Natural killer cell treated with Interleukin-12 subunit alpha and Interleukin-12 subunit beta and Interleukin-15 and Interleukin-18, amount 100 ng/mL, for 72 hours (primary cell): ENCODE results near the gene BPTF. TPM values are rescaled to one million over a fixed set of nuclear protein-coding genes. Genes with fewer than 3 reads are reported as not detected.
"Not testable (repeated sequence)": the region's sequence is repeated elsewhere in the genome, so short reads cannot be mapped to it uniquely, and the experiment has no call there.

ENCODE experiments used
- ATAC-seq, 2 donors: fragments of 150-1000 bp; cut with Tn5 transposase in 1 of 2; sonication (Bioruptor Pico), chemical (Tn5 transposase) in 1 of 2; 2 replicates each; pipeline ENCODE4 v1.10.0; 2021
- DNase-seq: peaks from one replicate; pipeline ENCODE4 v3.0.0; 2022; ENCODE audit warnings: low spot score
- H3K27ac Mint-ChIP-seq, 2 donors: 1 replicate in 1 of 2; 2 replicates in 1 of 2; pipeline ENCODE4 v1.8.0; 2022; ENCODE audit warnings: mixed read lengths in 2 of 2, mild to moderate bottlenecking in 1 of 2, moderate library complexity in 1 of 2
- H3K27me3 Mint-ChIP-seq, 2 donors: 1 replicate in 1 of 2; 2 replicates in 1 of 2; pipeline ENCODE4 v1.8.0; 2022; ENCODE audit warnings: mixed read lengths in 2 of 2
- H3K36me3 Mint-ChIP-seq: one replicate; pipeline ENCODE4 v1.8.0; 2022; ENCODE audit warnings: mixed read lengths
- H3K4me1 Mint-ChIP-seq, 2 donors: 1 replicate in 1 of 2; 2 replicates in 1 of 2; pipeline ENCODE4 v1.8.0; 2022; ENCODE audit warnings: low read depth in 2 of 2, mixed read lengths in 2 of 2, mild to moderate bottlenecking in 1 of 2
- H3K4me3 Mint-ChIP-seq: one replicate; pipeline ENCODE4 v1.8.0; 2022; ENCODE audit warnings: mixed read lengths
- H3K9me3 Mint-ChIP-seq: 2 replicates; pipeline ENCODE4 v1.8.0; 2022; ENCODE audit warnings: mixed read lengths
- total RNA-seq, 2 donors: library from RNA; stranded (reverse); gene quantifications; one replicate each; pipeline ENCODE4 v1.2.3, GENCODE V29; 2022

BPTF gene
- total RNA-seq, 2 donors from 2014 or later: 73.4 to 94.7 TPM

DNA sequence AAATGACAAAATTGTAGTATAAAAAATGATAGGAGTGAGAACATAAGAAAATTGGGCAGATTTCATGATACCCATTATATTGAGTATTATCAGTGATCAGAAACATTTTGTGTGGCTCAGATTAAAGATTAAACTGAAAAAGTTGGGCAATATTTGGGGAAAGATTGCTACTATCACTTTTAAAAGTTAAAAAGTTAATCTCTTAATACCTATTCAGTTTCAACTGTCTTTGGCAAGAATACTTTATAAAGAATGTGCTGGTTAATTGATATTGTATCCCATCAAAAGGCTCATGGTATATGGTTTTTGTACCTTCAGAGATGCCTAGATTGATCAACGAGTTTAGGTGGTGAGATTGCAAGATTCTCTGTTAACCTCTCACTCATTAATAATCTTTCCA is 55.8 kb downstream of the BPTF start:
- H3K27me3 Mint-ChIP-seq: no peaks in the 10 kb centered on the region
- DNase-seq (no peak), ATAC-seq (no peak)
- no peaks in the 10 kb centered on the region for H3K36me3 Mint-ChIP-seq
- no peak overlapping the region for H3K27ac Mint-ChIP-seq
- peaks cover 10 to 12% of the 10 kb centered on the region in 2 donors for H3K4me1 Mint-ChIP-seq
- no peaks in the 10 kb centered on the region for H3K9me3 Mint-ChIP-seq
- no peak overlapping the region for H3K4me3 Mint-ChIP-seq

DNA sequence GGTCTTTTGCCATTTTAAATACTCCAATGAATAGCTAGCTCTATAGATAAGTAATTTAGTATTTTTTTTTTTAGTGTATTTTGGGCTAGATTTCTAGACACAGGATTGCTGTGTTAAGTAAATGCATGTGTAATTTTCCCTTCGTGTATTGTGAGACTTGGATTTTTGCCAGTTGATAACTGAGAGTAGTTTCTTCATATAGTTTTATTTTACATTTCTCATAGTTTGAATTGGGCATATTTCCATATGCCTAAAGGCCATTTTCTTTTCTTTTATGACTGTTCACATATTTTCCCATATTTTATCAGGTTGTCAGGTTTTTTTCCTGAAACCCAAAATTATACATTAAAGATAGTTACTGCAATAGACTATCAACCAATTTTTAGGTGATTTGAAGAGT is 59.4 kb downstream of the BPTF start:
- Mint-ChIP-seq H3K4me1 (peaks cover 6 to 10% of the 10 kb centered on the region in 2 donors), H3K27ac (peak overlapping the region in 1 of 2 donors; percentile 58)

DNA sequence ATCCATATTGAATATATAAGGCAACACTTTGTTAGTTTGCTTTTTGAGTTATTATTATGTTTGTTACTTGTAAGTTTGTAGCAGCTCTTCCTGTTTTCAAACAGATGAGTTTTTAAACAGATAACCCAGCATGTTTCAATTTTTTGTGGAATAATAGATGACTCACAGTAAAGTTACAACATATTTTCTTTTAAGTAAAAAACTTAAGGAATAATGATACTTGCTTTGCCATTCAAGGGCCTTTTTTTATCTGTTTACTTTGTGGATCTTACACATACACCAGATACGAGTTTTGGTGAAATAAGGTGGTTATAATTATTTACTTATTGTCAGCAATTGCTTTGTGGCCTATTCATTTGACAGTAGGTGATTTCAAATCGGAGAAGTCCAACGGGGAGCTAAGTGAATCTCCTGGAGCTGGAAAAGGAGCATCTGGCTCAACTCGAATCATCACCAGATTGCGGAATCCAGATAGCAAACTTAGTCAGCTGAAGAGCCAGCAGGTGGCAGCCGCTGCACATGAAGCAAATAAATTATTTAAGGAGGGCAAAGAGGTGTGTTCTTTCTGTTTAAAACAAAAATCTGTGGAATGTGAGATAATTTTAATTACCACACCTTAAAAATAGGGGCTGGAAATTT is 66.3 kb downstream of the BPTF start:
- no peak overlapping the region for H3K27ac Mint-ChIP-seq
- H3K27me3 Mint-ChIP-seq: no peaks in the 10 kb centered on the region
- H3K36me3 Mint-ChIP-seq: no peaks in the 10 kb centered on the region
- ATAC-seq: no peak
- no peak for DNase-seq
- H3K4me3 Mint-ChIP-seq: no peak overlapping the region
- H3K4me1 Mint-ChIP-seq: peaks cover under 1 to 4% of the 10 kb centered on the region in 2 donors
- no peaks in the 10 kb centered on the region for H3K9me3 Mint-ChIP-seq

More for the DNA sequence above, 59.4 kb downstream of the BPTF start:
- DNase-seq (no peak), ATAC-seq (no peak)
- Mint-ChIP-seq H3K36me3 (no peaks in the 10 kb centered on the region), H3K27me3 (no peaks in the 10 kb centered on the region), H3K9me3 (no peaks in the 10 kb centered on the region), H3K4me3 (no peak overlapping the region)

DNA sequence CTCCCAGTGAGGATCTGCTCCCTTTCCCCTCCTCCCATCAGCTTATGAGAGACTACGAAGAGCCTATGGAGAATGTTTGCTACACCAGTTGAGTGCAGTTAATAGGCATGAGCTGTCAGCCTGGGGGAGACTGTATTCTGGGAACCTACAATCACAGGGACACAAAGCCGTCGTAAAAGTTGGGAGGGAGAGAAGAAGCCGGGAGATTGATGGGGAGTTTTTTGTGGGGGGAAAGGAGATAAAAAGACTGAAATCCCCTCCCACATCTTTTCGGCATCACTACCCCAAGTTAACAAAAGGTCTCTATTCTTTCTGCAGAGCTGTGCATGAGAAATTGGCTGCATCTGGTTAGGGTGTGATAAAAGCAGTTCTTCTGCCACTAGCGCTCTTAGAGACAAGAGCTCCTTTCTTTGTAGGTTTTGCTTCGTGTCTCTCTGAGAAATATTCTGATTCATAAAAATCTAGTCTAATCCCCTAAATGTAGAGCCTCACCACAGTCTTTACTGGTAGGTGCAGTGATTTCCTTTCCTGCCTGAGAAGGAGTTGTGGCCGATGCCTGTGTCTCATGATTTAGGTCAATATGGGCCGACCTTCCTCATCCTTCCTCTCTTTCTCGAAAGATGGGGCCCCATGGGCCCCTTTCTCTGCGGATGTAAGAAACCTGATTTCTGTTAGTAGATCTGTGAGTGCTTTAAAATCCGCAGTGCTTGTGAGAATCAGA is 77.4 kb downstream of the BPTF start:
- H3K9me3 Mint-ChIP-seq: no peaks in the 10 kb centered on the region
- H3K36me3 Mint-ChIP-seq: peaks cover 2% of the 10 kb centered on the region
- H3K27me3 Mint-ChIP-seq: no peaks in the 10 kb centered on the region
- peaks cover 0 to 3% of the 10 kb centered on the region in 2 donors for H3K4me1 Mint-ChIP-seq
- no peak overlapping the region for H3K4me3 Mint-ChIP-seq
- ATAC-seq: no peak
- DNase-seq: no peak
- no peak overlapping the region for H3K27ac Mint-ChIP-seq

DNA sequence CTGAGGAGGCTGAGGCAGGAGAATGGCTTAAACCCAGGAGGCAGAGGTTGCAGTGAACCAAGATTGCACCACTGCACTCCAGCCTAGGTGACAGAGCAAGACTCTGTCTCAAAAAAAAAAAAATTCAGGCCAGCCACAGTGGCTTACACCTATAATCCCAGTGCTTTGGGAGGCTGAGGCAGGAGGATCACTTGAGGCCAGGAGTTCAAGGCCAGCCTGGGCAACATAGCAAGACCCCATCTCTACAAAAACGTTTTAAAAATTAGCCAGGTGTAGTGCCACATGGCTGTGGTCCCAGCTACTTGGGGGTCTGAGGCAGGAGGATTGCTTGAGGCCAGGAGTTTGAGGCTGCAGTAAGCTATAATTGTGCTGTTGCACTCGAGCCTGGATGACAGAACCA is 80.0 kb downstream of the BPTF start:
- DNase-seq, H3K9me3 Mint-ChIP-seq, H3K4me1 Mint-ChIP-seq, H3K27ac Mint-ChIP-seq, H3K36me3 Mint-ChIP-seq, ATAC-seq, H3K27me3 Mint-ChIP-seq, H3K4me3 Mint-ChIP-seq: not testable (repeated sequence)

DNA sequence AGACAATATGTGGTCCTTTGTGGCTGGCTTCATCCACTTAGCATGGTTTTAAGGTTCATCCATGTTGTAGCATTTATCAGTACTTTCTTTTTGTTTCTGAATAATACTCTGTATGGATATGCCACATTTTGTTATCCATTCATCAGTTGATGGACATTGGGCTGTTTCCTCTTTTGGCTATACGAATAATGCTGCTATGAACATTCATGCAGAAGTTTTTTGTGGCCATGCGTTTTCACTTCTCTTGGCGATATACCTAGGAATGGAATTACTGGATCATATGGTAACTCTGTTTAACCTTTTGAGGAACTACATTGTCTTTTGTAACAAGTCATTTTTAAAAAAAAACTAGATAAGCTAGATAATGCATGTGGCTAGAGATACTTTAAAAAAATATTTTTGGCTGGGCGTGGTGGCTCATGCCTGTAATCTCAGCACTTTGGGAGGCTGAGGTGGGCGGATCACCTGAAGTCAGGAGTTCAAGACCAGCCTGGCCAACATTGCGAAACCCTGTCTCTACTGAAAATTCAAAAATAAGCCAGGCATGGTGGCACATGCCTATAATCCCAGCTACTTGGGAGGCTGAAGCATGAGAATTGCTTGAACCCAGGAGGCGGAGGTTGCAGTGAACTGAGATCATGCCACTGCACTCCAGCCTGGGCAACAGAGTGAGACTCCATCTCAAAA is 85.0 kb downstream of the BPTF start:
- not testable (repeated sequence) for H3K27me3 Mint-ChIP-seq, DNase-seq, H3K4me3 Mint-ChIP-seq, ATAC-seq, H3K9me3 Mint-ChIP-seq
- H3K36me3 Mint-ChIP-seq: peaks cover 26% of the 10 kb centered on the region
- peaks cover 20 to 26% of the 10 kb centered on the region in 2 donors for H3K4me1 Mint-ChIP-seq
- H3K27ac Mint-ChIP-seq: peak overlapping the region; percentile 64 to 73

DNA sequence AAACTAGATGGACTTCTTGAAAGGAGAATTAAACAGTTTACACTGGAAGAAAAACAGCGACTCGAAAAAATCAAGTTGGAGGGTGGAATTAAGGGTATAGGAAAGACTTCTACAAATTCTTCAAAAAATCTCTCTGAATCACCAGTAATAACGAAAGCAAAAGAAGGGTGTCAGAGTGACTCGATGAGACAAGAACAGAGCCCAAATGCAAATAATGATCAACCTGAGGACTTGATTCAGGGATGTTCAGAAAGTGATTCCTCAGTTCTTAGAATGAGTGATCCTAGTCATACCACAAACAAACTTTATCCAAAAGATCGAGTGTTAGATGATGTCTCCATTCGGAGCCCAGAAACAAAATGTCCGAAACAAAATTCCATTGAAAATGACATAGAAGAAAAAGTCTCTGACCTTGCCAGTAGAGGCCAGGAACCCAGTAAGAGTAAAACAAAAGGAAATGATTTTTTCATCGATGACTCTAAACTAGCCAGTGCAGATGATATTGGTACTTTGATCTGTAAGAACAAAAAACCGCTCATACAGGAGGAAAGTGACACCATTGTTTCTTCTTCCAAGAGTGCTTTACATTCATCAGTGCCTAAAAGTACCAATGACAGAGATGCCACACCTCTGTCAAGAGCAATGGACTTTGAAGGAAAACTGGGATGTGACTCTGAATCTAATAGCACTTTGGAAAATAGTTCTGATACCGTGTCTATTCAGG is 85.9 kb downstream of the BPTF start:
- H3K27ac Mint-ChIP-seq: peak overlapping the region; percentile 64 to 73
- no peaks in the 10 kb centered on the region for H3K27me3 Mint-ChIP-seq
- peak overlapping the region; percentile 49 for H3K4me3 Mint-ChIP-seq
- H3K4me1 Mint-ChIP-seq: peaks cover 24 to 32% of the 10 kb centered on the region in 2 donors
- ATAC-seq: peak in 1 of 2 donors; percentile 70
- H3K9me3 Mint-ChIP-seq: no peaks in the 10 kb centered on the region
- no peak for DNase-seq
- peaks cover 26% of the 10 kb centered on the region for H3K36me3 Mint-ChIP-seq

DNA sequence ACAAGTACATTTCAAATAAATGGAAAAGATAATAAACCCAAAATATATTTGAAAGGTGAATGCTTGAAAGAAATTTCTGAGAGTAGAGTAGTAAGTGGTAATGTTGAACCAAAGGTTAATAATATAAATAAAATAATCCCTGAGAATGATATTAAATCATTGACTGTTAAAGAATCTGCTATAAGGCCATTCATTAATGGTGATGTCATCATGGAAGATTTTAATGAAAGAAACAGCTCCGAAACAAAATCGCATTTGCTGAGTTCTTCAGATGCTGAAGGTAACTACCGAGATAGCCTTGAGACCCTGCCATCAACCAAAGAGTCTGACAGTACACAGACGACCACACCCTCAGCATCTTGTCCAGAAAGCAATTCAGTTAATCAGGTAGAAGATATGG is 86.8 kb downstream of the BPTF start:
- peak overlapping the region; percentile 35 for H3K4me3 Mint-ChIP-seq
- H3K27ac Mint-ChIP-seq: peak overlapping the region; percentile 64 to 73
- H3K9me3 Mint-ChIP-seq: no peaks in the 10 kb centered on the region
- no peaks in the 10 kb centered on the region for H3K27me3 Mint-ChIP-seq
- peaks cover 26% of the 10 kb centered on the region for H3K36me3 Mint-ChIP-seq
- DNase-seq (no peak), ATAC-seq (no peak)
- H3K4me1 Mint-ChIP-seq: peaks cover 24 to 32% of the 10 kb centered on the region in 2 donors

DNA sequence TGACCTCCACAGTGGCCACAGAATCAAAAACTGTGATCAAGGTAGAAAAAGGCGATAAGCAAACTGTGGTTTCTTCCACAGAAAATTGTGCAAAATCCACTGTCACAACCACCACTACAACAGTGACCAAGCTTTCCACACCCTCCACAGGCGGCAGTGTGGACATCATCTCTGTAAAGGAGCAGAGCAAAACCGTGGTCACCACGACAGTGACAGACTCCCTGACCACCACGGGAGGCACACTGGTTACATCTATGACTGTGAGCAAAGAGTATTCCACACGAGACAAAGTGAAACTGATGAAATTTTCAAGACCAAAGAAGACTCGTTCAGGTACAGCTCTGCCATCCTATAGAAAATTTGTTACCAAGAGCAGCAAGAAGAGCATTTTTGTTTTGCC is 87.4 kb downstream of the BPTF start:
- Mint-ChIP-seq H3K36me3 (peaks cover 24% of the 10 kb centered on the region), H3K4me1 (peaks cover 24 to 32% of the 10 kb centered on the region in 2 donors), H3K27ac (peak overlapping the region; percentile 64 to 68), H3K27me3 (no peaks in the 10 kb centered on the region), H3K9me3 (no peaks in the 10 kb centered on the region), H3K4me3 (peak overlapping the region; percentile 35)
- no peak for DNase-seq
- ATAC-seq: peak; percentile 87 to 94

DNA sequence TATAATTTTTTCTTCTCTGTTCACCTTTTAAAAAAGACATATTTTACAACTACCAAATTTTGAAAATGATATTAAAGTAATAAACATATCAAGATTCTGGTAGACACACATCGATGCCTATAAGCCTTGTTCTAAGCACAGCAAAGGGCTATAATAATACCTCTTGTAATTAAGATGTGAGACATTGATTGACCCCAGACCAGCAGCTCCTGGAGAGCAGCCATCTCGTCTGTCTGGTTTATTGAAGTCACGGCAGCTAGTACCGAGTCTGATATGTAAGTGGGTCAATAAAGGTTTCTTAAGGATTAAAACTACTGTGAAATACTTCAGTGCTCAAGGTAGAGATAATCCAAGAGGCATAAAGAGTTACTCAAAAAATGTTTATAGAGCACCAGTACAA is 94.9 kb downstream of the BPTF start:
- no peak overlapping the region for H3K27ac Mint-ChIP-seq

DNA sequence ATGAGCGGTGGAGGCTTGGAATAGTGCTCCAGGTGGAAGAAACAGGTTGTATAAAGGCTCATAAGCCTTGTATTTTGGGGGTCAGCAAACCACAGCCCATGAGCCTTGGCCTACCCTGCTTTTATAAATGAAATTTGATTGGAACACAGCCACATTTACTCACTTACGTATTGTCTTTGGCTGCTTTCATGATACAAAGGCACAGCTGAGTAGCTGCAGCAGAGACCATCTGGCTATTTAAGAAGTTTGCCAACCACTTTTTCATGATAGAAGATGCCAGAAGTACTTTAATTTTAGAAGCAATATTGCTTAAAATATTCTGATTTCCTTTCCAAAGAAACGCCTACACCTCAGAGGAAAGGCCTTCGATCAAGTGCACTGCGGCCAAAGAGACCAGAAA is 97.2 kb downstream of the BPTF start:
- no peak for ATAC-seq
- no peaks in the 10 kb centered on the region for H3K9me3 Mint-ChIP-seq
- no peaks in the 10 kb centered on the region for H3K27me3 Mint-ChIP-seq
- peaks cover 6% of the 10 kb centered on the region for H3K36me3 Mint-ChIP-seq
- no peak overlapping the region for H3K4me3 Mint-ChIP-seq
- no peak for DNase-seq
- peak overlapping the region in 1 of 2 donors; percentile 40 for H3K27ac Mint-ChIP-seq
- no peaks in the 10 kb centered on the region for H3K4me1 Mint-ChIP-seq

More for the DNA sequence above, 94.9 kb downstream of the BPTF start:
- Mint-ChIP-seq H3K27me3 (no peaks in the 10 kb centered on the region), H3K9me3 (no peaks in the 10 kb centered on the region), H3K36me3 (peaks cover 6% of the 10 kb centered on the region), H3K4me3 (no peak overlapping the region), H3K4me1 (peaks cover 5 to 6% of the 10 kb centered on the region in 2 donors)
- DNase-seq (no peak), ATAC-seq (no peak)

DNA sequence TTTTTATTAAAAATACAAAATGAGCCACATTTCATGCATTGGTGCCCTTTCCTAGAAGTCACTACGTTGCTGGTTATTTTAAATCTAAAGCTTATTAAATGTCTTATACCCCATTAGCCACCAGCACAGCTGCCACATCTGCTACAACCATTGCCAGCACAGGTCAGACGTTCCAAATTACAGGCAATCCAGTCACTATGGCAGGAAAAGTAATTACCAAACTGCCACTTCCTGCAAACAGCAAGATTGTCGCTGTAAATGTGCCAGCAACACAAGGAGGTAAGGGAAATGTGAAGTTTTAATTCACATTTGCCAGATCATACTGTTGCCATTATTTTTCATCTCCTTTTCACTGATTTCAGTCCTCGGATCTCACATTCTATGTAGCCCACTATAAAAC is 103.5 kb downstream of the BPTF start:
- Mint-ChIP-seq H3K27ac (peak overlapping the region; percentile 65 to 83), H3K4me3 (peak overlapping the region; percentile 20), H3K36me3 (peaks cover 14% of the 10 kb centered on the region)
- not testable (repeated sequence) for H3K4me1 Mint-ChIP-seq, DNase-seq, H3K27me3 Mint-ChIP-seq, H3K9me3 Mint-ChIP-seq
- ATAC-seq: peak in 1 of 2 donors; percentile 38

DNA sequence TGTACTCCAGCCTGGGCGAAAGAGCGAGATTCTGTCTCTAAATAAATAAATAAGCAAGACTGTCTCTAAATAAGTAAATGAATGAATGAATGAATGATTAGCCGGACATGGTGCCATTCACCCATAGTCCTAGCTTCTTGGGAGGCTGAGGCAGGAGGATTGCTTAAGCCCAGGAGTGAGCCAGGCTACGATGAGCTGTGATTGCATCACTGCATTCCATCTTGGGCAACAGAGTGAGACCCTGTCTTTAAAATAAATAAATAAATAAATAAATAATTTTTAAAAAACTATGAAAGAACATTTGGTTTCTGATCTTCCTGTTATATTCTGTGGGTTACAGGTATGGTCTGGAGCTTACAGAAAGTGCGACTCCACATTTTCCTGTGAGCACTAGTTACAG is 105.9 kb downstream of the BPTF start:
- no peak overlapping the region for H3K4me3 Mint-ChIP-seq
- H3K9me3 Mint-ChIP-seq: no peaks in the 10 kb centered on the region
- peaks cover 4 to 10% of the 10 kb centered on the region in 2 donors for H3K4me1 Mint-ChIP-seq
- peaks cover 14% of the 10 kb centered on the region for H3K36me3 Mint-ChIP-seq
- H3K27me3 Mint-ChIP-seq: no peaks in the 10 kb centered on the region
- no peak overlapping the region for H3K27ac Mint-ChIP-seq
- ATAC-seq (no peak), DNase-seq (no peak)
